ENCODE measurements around the gene CDKL1. TPM values are rescaled to one million over a fixed set of nuclear protein-coding genes. Genes with fewer than 3 reads are reported as not detected.

CDKL1 gene
- total RNA-seq, 2 donors from 2014 or later: 2.9 to 3.0 TPM

- intact Hi-C loops (cut with DNase I): no loop called here
- peak; percentile 94 for DNase-seq
- ATAC-seq: peak; percentile 99 to 100
Observed at GRCh38 chr14:50311972-50312733, 84.5 kb downstream of the CDKL1 start, which contains the start of the genes DMAC2L and L2HGDH. TSS of gene DMAC2L (plus strand) at chr14:50312324. CDS start at chr14:50321488, 9,164 bp downstream. TSS of gene L2HGDH (minus strand) at chr14:50312229. CDS start at chr14:50312150, 79 bp downstream.

DNA sequence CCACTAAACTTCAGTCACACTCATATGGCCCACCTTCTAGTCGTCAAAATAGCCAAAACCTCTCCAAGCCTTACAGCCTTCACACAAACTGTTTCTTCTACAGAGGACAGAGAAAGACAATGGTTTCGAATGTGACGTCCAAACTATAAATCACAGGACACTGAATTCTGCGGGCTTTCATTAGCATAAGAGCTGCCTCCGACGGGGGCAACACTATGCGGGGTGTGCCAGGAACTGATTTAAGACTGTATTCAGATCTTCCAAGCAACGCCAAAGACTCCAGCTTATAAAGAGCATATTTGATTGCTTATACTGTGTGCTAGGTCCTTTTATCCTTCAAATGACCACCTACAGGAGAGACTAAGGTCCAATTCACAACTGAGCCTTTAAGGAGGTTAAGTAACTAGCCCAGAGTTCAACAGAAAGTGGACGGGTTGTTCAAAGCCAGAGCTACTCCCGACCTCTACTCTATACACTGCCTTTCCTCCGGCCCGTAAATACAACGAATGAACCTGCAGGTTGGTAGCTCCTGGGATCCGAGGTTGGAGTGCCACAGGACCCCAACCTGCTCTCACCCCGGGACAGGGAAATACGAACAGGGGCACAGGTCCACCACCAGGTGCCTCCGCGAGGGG lies 85.2 kb downstream of the CDKL1 start:
- intact Hi-C loops (cut with DNase I): no loop called here
- DNase-seq: no peak
- ATAC-seq: peak in 1 of 2 donors; percentile 8

- ATAC-seq (no peak), DNase-seq (no peak)
- intact Hi-C loops (cut with DNase I): no loop called here
Observed at GRCh38 chr14:50310445-50310844, 86.2 kb downstream of the CDKL1 start.

- ATAC-seq (no peak), DNase-seq (no peak)
- intact Hi-C loops (cut with DNase I): no loop called here
Observed at GRCh38 chr14:50308363-50308915, 88.2 kb downstream of the CDKL1 start.

DNA sequence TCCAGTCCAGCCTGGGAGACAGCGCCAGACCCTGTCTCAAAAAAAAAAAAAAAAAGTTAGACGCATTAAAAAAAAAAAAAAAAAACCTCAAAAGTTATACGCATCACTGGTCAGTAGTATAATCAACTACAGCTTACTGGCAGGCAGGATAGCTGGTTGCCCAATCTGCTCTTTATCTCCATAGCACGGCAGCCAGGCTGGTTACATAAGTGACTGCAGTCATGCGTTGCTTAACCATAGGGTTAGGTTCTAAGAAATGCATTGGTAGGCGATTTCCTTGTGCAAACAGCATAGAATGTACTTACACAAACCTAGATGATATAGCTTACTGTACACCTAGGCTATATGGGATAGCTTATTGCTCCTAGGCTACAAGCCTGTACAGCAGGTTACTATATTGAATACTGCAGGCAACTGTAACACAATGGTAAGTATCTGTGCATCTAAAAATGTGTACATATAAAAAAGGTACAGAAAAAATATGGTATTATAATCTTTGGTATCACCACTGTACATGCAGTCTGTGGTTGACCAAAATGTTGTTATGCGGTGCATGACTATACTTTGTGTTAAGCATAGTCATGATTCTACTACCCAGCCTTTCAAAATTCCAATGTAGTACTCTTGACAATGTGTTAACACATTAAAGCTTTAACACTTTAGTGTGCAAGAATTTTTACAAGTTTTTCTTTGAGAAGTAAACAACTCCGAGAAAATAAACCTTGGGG lies 92.8 kb downstream of the CDKL1 start:
- DNase-seq (no peak), ATAC-seq (peak; percentile 59 to 91)
- intact Hi-C loops (cut with DNase I): no loop called here

GRCh38 chr14:50301914-50302313 lies 94.8 kb downstream of the CDKL1 start:
- ATAC-seq: no peak
- intact Hi-C loops (cut with DNase I): no loop called here
- DNase-seq: no peak

- intact Hi-C loops (cut with DNase I): no loop called here
- DNase-seq: no peak
- no peak for ATAC-seq
Observed at GRCh38 chr14:50299585-50299984, 97.1 kb downstream of the CDKL1 start.

- ATAC-seq (no peak), DNase-seq (no peak)
- intact Hi-C loops (cut with DNase I): no loop called here
Observed at GRCh38 chr14:50290306-50290705, 106.4 kb downstream of the CDKL1 start.

DNA sequence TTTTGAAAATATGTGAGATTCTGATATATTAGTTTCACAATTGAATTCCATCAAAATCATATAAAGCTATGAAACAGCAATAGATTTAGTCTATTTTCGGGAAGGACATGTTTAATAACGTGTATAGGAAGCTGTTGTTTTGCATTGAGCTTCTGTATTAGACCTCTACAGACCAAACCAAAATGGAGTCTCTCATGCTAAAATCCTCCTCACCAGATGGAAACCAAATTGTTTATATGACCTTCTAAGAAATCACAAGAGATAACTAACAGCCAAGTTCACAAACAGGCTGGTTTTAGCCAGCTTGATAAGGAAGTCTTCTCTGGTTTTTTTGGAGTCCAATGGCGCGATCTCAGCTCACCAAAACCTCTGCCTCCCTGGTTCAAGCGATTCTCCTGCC lies 108.5 kb downstream of the CDKL1 start:
- intact Hi-C loops (cut with DNase I): no loop called here
- no peak for ATAC-seq

GRCh38 chr14:50285861-50286260 lies 110.8 kb downstream of the CDKL1 start:
- no peak for ATAC-seq
- intact Hi-C loops (cut with DNase I): no loop called here
- no peak for DNase-seq

More for the DNA sequence above, 108.5 kb downstream of the CDKL1 start:
- DNase-seq: no peak

Small RNA genes lying within 50 kb of the gene (microRNA-seq; reads per million reads assigned to microRNA genes)
- gene MIR4504: 0 reads per million in 2 donors

Other genes with a start within 250 kb of the CDKL1 start
- gene SOS2, start 165.3 kb downstream of the CDKL1 start, total RNA-seq: 10 to 100 TPM; 25.7 to 25.8 TPM
- gene L2HGDH, start 84.7 kb downstream of the CDKL1 start, total RNA-seq: 1 to 10 TPM; 8.8 to 9.2 TPM
- 10 to 100 TPM; 14.4 to 20.2 TPM for gene DMAC2L, start 84.6 kb downstream of the CDKL1 start, total RNA-seq
- gene MAP4K5, start 135.7 kb upstream of the CDKL1 start, total RNA-seq: 10 to 100 TPM; 17.6 to 25.3 TPM
- gene ATL1, start 163.3 kb upstream of the CDKL1 start, total RNA-seq: 1 to 10 TPM; 1.7 TPM

Data from left cardiac atrium (tissue), 4 donors.